Tibial nerve (tissue), 4 donors: ENCODE results near the gene LSM14B. TPM values are rescaled to one million over a fixed set of nuclear protein-coding genes. Genes with fewer than 3 reads are reported as not detected.

ENCODE experiments used
- DNase-seq, 2 donors: peaks; one replicate each; pipeline ENCODE4 v3.0.0-alpha.2; 2019; ENCODE audit warnings: low spot score in 2 of 2
- H3K27ac ChIP-seq, 4 donors: fragments of 200-600 bp; sonication (generic) in 3 of 4; one replicate each; pipeline ENCODE4 v1.5.1; 2017 to 2019; ENCODE audit warnings: mild to moderate bottlenecking in 1 of 4
- H3K27me3 ChIP-seq, 2 donors: fragments of 200-600 bp; sonication (generic) in 1 of 2; one replicate each; pipeline versions ENCODE4 v1.5.1 to v1.6.0; 2017 to 2019
- H3K36me3 ChIP-seq, 3 donors: fragments of 200-600 bp; sonication (generic); one replicate each; pipeline ENCODE4 v1.5.1; 2018 to 2019
- H3K4me1 ChIP-seq, 4 donors: fragments of 200-600 bp; sonication (generic) in 3 of 4; one replicate each; pipeline ENCODE4 v1.5.1; 2017 to 2019
- H3K4me3 ChIP-seq, 4 donors: fragments of 200-600 bp; sonication (generic) in 3 of 4; one replicate each; pipeline ENCODE4 v1.5.1; 2017 to 2019; ENCODE audit warnings: mild to moderate bottlenecking in 1 of 4, moderate library complexity in 1 of 4
- H3K9me3 ChIP-seq, 4 donors: fragments of 200-600 bp; sonication (generic) in 3 of 4; one replicate each; pipeline ENCODE4 v1.5.1; 2017 to 2019
- EP300 ChIP-seq, 2 donors: sonication (generic); formaldehyde crosslinking; IDR thresholded peaks; one replicate each; pipeline ENCODE4 v1.6.1; 2017; ENCODE audit warnings: antibody characterized with exemption in 2 of 2, mild to moderate bottlenecking in 1 of 2
- POLR2A ChIP-seq, 2 donors: fragments of 450-650 bp; IDR thresholded peaks; one replicate each; pipeline ENCODE4 v1.6.1; 2017; ENCODE audit warnings: antibody characterized with exemption in 2 of 2, mild to moderate bottlenecking in 2 of 2, moderate library complexity in 2 of 2
- WGBS, 2 donors: methylation state at CpG; one replicate each; pipeline ENCODE4 v1.1.5; 2018; 5-methylcytosine and 5-hydroxymethylcytosine counted together
- total RNA-seq, 4 donors: library from RNA; depleted of rRNA; stranded (reverse); fragments of >200 nt; gene quantifications; one replicate each; pipeline ENCODE4 v1.1.0, GENCODE V29; 2016
- TF ChIP-seq, protein P1 (sequence below), 5 experiments: fragments of 200-600 bp in 3 of 5; fragments of 450-650 bp in 2 of 5; sonication (generic) in 3 of 5; IDR thresholded peaks; one replicate each; pipeline ENCODE4 v1.5.1; 2016 to 2019; ENCODE audit warnings: antibody characterized with exemption in 5 of 5, mild to moderate bottlenecking in 3 of 5, moderate library complexity in 2 of 5

The LSM14B gene
- total RNA-seq, 4 donors from 2014 or later: 23.8 to 32.6 (median 28.5) TPM

DNA sequence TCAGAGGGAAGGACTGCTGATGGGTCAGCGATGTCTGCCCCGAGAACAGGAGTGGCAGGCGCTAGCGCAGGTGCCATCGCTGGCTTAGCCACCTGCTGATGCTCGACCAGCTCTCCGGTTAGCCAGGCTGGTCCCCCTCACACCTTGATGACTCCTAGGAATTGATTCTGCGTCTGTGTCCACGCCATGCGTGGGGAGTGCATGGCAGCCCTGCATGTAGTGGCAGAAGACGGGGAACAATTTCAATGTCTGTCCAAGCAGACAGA, 28.0 kb downstream of the LSM14B start:
- Histone ChIP-seq H3K9me3 (no peaks in the 10 kb centered on the region), H3K36me3 (peaks cover 0 to 27% (median 0%) of the 10 kb centered on the region in 3 donors), H3K4me1 (peaks cover 0 to 52% (median 5%) of the 10 kb centered on the region in 4 donors), H3K4me3 (no peak overlapping the region), H3K27ac (no peak overlapping the region), H3K27me3 (no peaks in the 10 kb centered on the region)
- no peak for TF ChIP-seq EP300 (IDR thresholded peaks at IDR 0.05)
- no peak for TF ChIP-seq POLR2A (IDR thresholded peaks at IDR 0.05)
- WGBS, 2 donors: 97 to 98% methylated on average over 11 of the region's 11 CpGs
- DNase-seq: no peak

DNA sequence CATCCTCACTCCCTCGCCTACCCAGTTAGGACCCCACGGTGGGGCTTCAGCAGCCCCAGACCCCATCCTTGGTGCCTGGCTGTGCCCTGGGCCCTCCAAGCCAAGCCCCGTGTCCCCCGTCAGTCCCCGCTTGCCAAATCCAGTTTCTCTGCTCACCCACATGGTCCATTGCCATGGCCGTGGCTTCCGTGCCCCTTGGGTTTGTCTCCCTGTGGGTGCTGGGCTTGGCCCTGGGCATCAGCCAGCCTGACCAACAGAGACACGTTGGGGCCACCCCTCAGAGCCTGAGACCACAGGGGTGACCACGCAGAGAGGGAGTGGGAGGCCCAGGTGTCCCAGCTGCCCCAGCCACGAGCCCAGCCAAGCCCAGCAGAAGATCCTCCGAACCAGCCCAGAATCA, 28.9 kb downstream of the LSM14B start:
- Histone ChIP-seq H3K4me1 (peaks cover 0 to 43% (median 0%) of the 10 kb centered on the region in 4 donors), H3K36me3 (peaks cover 0 to 33% (median 0%) of the 10 kb centered on the region in 3 donors), H3K27ac (no peak overlapping the region), H3K27me3 (no peaks in the 10 kb centered on the region), H3K4me3 (no peak overlapping the region), H3K9me3 (no peaks in the 10 kb centered on the region)
- 89 to 93% methylated on average over 7 to 11 of the region's 11 CpGs for WGBS, 2 donors
- DNase-seq: no peak
- no peak for TF ChIP-seq POLR2A (IDR thresholded peaks at IDR 0.05)
- TF ChIP-seq EP300 (IDR thresholded peaks at IDR 0.05): no peak
- TF ChIP-seq, protein P1, sequence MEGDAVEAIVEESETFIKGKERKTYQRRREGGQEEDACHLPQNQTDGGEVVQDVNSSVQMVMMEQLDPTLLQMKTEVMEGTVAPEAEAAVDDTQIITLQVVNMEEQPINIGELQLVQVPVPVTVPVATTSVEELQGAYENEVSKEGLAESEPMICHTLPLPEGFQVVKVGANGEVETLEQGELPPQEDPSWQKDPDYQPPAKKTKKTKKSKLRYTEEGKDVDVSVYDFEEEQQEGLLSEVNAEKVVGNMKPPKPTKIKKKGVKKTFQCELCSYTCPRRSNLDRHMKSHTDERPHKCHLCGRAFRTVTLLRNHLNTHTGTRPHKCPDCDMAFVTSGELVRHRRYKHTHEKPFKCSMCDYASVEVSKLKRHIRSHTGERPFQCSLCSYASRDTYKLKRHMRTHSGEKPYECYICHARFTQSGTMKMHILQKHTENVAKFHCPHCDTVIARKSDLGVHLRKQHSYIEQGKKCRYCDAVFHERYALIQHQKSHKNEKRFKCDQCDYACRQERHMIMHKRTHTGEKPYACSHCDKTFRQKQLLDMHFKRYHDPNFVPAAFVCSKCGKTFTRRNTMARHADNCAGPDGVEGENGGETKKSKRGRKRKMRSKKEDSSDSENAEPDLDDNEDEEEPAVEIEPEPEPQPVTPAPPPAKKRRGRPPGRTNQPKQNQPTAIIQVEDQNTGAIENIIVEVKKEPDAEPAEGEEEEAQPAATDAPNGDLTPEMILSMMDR (IDR thresholded peaks at IDR 0.05): no peak

- WGBS, 2 donors: 85% methylated on average over 15 to 23 of the region's 23 CpGs
- peaks cover 0 to 47% (median 3%) of the 10 kb centered on the region in 4 donors for H3K4me1 ChIP-seq
- no peak overlapping the region for H3K27ac ChIP-seq
- no peak for DNase-seq
- TF ChIP-seq, protein P1 (IDR thresholded peaks at IDR 0.05): no peak
- H3K4me3 ChIP-seq: no peak overlapping the region
- H3K9me3 ChIP-seq: no peaks in the 10 kb centered on the region
- H3K36me3 ChIP-seq: peaks cover 0 to 33% (median 0%) of the 10 kb centered on the region in 3 donors
- no peaks in the 10 kb centered on the region for H3K27me3 ChIP-seq
Observed at GRCh38 chr20:62151835-62152364, 29.6 kb downstream of the LSM14B start.

GRCh38 chr20:62155428-62156253, 33.4 kb downstream of the LSM14B start:
- Histone ChIP-seq H3K4me1 (peaks cover 0 to 21% (median 4%) of the 10 kb centered on the region in 4 donors), H3K9me3 (no peaks in the 10 kb centered on the region), H3K27ac (no peak overlapping the region), H3K27me3 (no peaks in the 10 kb centered on the region), H3K4me3 (no peak overlapping the region), H3K36me3 (peaks cover 0 to 46% (median 0%) of the 10 kb centered on the region in 3 donors)
- WGBS, 2 donors: 86 to 94% methylated on average over 29 of the region's 29 CpGs
- DNase-seq: no peak
- TF ChIP-seq POLR2A (IDR thresholded peaks at IDR 0.05) (no peak), EP300 (IDR thresholded peaks at IDR 0.05) (no peak)
- TF ChIP-seq, protein P1 (IDR thresholded peaks at IDR 0.05): no peak

DNA sequence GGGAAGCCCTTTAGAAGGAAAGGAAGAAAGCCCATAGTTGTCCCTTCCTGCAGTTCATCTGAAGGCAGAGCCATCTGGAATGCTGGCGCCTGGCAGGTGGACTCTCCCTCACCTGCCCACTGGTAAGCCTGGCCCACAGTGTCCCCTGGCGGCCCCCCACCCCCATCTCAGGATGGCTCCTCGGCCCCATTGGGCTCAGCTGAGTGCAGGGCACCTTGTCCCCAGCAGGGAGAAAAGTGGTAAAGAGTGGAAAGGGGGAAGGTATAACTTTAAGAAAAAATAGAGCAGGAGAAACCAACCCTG, 33.9 kb downstream of the LSM14B start:
- WGBS, 2 donors: 91% methylated on average over 3 of the region's 3 CpGs
- H3K4me1 ChIP-seq: peaks cover 0 to 16% (median 4%) of the 10 kb centered on the region in 4 donors

More for the DNA sequence above, 33.9 kb downstream of the LSM14B start:
- H3K4me3 ChIP-seq: no peak overlapping the region
- peak overlapping the region in 1 of 4 donors; percentile 51 for H3K27ac ChIP-seq
- H3K9me3 ChIP-seq: no peaks in the 10 kb centered on the region
- H3K27me3 ChIP-seq: no peaks in the 10 kb centered on the region
- DNase-seq: no peak
- peaks cover 0 to 51% (median 0%) of the 10 kb centered on the region in 3 donors for H3K36me3 ChIP-seq
- TF ChIP-seq POLR2A (IDR thresholded peaks at IDR 0.05) (no peak), EP300 (IDR thresholded peaks at IDR 0.05) (no peak)
- TF ChIP-seq, protein P1 (IDR thresholded peaks at IDR 0.05): no peak
